C4-2B (cell line): ENCODE data around the gene DNASE1.

ENCODE experiments used
- H3K27ac ChIP-seq: fragments of 450-650 bp; 2 replicates; pipeline ENCODE4 v1.5.1; 2017
- ZFX ChIP-seq: fragments of 450-650 bp; IDR thresholded peaks from 2 replicates; pipeline ENCODE4 v1.6.1; 2017
- TF ChIP-seq, protein P1 (sequence below): fragments of 450-650 bp; conservative IDR thresholded peaks from 2 replicates; pipeline ENCODE4 v1.5.1; 2017; ENCODE audit warnings: mild to moderate bottlenecking

DNASE1 gene

DNA sequence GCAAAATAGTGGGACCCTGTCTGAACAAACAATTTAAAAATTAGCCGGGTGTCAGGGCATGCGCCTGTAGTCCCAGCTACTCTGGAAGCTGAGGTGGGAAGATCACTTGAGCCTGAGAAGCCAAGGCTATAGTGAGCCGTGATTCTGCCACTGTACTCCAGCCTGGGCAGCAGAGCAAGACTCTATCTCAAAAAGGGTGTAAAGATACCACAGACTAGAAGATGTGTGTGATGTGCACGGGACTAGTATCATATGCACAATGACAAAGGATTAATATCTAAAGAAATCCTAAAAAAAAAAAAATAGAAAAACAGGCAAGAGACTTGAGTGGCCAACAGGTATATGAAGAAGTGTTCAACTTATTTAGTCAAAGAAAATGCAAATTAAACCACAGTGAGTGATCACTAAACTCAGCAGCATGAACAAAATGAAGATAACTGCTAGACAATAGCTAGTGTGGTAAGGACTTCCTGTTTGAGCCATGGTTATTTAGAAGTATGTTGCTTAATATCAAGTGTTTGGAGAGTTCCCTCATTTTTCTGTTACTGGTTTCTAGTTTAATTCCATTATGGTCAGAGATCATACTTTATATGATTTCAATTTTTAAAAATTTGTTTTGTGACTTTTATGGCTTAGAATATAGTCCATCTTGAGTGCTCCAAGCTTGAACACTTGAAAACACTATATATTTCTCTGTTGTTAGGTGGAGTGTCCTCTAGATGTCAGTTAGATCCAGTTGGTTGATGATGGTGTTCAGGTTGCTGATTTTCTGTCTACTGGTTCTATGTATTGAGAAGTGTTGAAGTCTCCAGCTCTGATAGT is 28.4 kb upstream of the DNASE1 start:
- TF ChIP-seq, protein P1, sequence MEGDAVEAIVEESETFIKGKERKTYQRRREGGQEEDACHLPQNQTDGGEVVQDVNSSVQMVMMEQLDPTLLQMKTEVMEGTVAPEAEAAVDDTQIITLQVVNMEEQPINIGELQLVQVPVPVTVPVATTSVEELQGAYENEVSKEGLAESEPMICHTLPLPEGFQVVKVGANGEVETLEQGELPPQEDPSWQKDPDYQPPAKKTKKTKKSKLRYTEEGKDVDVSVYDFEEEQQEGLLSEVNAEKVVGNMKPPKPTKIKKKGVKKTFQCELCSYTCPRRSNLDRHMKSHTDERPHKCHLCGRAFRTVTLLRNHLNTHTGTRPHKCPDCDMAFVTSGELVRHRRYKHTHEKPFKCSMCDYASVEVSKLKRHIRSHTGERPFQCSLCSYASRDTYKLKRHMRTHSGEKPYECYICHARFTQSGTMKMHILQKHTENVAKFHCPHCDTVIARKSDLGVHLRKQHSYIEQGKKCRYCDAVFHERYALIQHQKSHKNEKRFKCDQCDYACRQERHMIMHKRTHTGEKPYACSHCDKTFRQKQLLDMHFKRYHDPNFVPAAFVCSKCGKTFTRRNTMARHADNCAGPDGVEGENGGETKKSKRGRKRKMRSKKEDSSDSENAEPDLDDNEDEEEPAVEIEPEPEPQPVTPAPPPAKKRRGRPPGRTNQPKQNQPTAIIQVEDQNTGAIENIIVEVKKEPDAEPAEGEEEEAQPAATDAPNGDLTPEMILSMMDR: no peak
- no peak for TF ChIP-seq ZFX
- no peak overlapping the region for H3K27ac ChIP-seq

DNA sequence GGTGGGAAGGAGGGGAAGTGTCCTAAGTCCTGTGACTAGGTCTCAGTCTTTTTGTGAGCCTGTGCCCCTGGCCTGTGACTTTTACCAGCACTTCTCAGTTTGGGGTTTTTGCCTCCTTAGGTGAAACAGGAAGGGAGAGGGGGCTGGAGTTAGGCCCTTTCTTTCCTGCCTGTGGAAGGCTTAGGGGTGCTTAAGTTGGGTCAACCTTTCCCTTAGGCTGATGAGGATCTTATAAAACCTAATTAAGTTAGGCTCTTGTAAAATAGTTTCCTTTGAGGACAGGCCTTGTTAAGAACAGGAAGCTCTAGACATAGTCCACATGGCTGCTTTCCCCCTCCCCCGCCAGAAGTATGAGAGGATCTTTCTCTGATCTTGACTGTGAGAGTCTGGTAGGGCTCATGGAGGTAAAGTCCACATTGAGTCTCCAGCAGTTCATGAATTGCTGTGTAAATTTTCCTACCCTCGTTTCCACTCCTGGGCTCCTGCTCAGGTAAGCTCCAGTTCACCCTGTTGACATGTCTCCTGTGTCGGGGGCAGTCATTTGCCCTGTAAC is 17.0 kb upstream of the DNASE1 start:
- no peak for TF ChIP-seq ZFX
- TF ChIP-seq, protein P1: no peak
- no peak overlapping the region for H3K27ac ChIP-seq

DNA sequence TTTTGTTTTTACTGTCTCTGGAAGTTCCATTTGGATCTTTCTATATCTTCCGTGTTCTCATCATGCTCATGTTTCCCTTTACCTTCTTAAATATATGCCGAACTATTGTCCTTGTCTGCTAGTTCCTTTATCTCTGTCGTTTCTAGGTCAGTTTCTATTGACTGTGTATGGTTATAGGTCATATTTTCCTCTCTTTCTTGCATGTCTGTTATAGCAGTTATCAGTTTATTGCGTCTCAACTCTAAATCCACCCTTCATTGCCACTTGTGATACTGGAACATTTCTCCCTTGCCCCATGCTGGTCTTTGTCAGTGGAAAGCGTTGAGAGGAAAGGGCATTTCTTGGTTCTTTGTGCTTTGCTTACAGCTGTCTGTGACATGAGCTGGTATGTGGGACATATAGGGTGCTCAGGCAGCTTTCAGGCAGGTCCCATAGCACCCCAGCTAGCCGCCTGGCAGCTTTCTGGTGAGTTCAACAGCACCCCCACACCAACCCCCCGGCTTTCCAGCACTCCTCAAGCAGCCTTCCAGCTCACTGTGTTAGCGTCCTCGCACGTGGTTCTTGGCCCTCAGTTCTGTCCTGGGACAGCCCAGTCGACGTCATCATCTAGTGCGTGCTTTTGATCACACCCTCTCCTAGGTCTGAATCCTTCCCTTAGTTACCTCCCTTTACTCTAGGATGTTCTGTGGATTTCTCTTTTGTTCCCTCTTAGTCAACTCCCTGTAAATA is 15.4 kb upstream of the DNASE1 start:
- no peak overlapping the region for H3K27ac ChIP-seq
- TF ChIP-seq ZFX: no peak
- TF ChIP-seq, protein P1: no peak

DNA sequence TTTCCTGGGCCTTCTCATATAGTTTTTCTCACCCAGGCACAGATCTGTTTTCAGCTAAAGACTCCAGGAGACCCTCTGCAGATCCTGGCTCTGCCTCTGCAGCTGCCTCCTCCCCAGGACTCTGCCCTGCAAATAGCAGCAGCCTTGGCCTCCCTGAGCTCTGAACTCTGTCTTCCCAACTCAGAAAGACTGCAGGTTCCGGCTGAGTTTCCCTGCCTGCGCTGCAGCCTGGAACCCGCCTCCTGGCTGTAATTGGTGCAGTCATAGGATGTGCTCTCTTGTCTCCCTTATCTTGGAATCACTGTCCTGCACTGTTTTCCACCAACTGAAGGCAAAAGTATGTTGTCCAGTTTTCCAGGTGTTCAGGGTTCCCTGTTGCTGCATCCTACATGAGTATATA is 14.3 kb upstream of the DNASE1 start:
- H3K27ac ChIP-seq: no peak overlapping the region
- no peak for TF ChIP-seq ZFX
- TF ChIP-seq, protein P1: no peak

DNA sequence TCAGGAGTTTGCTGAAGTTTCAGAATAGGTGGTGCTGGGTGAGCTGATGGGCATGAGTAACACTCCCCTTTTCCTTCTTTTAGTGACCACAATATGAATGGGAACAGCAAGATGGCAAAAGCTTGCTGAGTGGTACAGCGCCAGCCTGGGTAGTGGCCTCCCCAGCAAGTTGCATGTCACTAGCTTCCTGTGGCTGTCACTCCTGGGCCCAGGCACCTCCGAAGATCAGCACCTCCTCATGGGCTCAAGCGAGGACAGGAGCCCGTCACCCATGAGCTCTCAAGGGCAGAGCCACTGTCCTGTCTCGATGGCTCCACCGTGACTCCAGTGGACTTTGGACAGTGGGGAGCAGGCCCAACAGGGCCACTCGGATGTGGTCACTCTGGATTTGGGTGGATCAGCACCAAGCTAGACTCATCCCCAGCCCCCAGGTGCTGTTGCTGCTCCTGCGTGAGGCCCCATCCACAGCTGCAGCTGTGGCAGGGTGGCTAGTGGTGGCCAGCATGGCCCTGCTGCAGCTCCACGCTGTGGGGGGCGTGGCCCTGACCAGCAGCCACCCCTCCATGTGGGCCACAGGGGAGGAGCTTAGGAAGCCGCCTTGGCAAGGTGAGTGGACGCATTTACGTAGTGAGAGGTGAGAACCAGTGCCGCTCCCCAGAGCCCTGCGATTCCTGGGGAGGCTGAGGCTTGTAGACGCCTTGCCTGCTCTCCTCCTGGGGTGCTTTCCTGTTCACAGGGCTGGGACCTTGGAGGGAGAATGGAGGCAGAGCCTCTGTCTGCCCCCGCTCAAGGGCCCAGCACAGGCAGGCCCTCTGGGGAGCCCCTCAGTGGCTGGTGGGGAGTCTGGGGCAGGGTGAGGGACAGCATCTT is 13.6 kb upstream of the DNASE1 start:
- no peak for TF ChIP-seq ZFX
- TF ChIP-seq, protein P1: no peak
- peak overlapping the region; percentile 96; the same call in 1 of the 2 replicates for H3K27ac ChIP-seq

DNA sequence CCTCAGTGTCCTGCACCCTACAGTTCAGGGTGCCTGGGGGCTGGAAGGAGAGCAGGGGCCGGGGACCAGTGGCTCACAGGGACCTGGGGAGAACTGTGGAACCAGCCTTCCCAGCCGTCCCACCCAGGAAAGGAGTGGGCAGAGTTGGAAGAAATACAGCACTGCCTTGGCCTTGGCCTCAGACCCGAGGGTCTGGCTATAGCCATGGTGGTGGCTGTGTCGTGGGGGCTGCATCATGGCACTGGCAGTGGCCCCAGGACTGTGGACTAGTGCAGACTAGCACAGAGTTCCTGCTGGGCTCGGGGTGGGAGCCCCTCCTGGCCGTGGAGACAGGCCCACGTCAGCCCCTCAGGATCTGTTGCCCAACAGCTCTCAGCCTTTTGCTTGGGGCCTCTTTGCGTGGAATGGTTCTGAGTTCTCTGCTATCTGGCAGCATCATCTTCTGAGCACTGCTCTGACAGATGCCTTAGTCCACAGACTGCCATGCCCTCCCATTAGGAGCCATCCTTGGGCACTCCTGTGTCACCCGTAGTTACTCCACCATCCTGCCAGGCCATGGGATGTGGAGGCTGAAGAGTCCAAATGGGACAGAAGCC is 12.6 kb upstream of the DNASE1 start:
- TF ChIP-seq, protein P1: no peak
- TF ChIP-seq ZFX: no peak
- H3K27ac ChIP-seq: peak overlapping the region; percentile 96
